Measurements from ENCODE around the gene QKI. TPM values are rescaled to one million over a fixed set of nuclear protein-coding genes. Genes with fewer than 3 reads are reported as not detected.

QKI gene
- total and polyA plus RNA-seq, 4 donors = 27.1 to 213 (median 89.5) TPM

- peaks cover 0 to 2% of the 10 kb centered on the region in 2 donors for H3K36me3 ChIP-seq (ENCODE audit: control insufficient read depth in 1 of 2, insufficient read depth in 2 of 2, low read length in 1 of 2)
These were observed 150.0 kb downstream of the QKI start for GRCh38 chr6:163564534-163564933.

GRCh38 chr6:163565140-163565539 lies 150.6 kb downstream of the QKI start:
- no peak for ATAC-seq (ENCODE audit: low FRiP score)
- intact Hi-C loops (cut with DNase I) = no loop called here

More at GRCh38 chr6:163564534-163564933, 150.0 kb downstream of the QKI start:
- Histone ChIP-seq H3K4me1 (ENCODE audit: control insufficient read depth in 1 of 2, insufficient read depth in 2 of 2, low read length in 2 of 2) (peaks cover 0 to 4% of the 10 kb centered on the region in 2 donors), H3K9me3 (ENCODE audit: control insufficient read depth, low read length) (no peaks in the 10 kb centered on the region), H3K27ac (ENCODE audit: low read depth in 1 of 2, low read length in 2 of 2) (no peak overlapping the region), H3K4me3 (ENCODE audit: low read length in 2 of 2) (no peak overlapping the region), H3K27me3 (ENCODE audit: control insufficient read depth in 1 of 2, insufficient read depth in 2 of 2, low read length in 1 of 2) (no peaks in the 10 kb centered on the region)
- DNase-seq = no peak
- intact Hi-C loops (cut with DNase I) = no loop called here
- 61 to 67% methylated on average over 3 of the region's 3 CpGs for WGBS, 2 donors
- ATAC-seq (ENCODE audit: low FRiP score) = no peak

GRCh38 chr6:163566056-163566455 lies 151.5 kb downstream of the QKI start:
- Histone ChIP-seq H3K36me3 (ENCODE audit: control insufficient read depth in 1 of 2, insufficient read depth in 2 of 2, low read length in 1 of 2) (peaks cover 0 to 2% of the 10 kb centered on the region in 2 donors), H3K27ac (ENCODE audit: low read depth in 1 of 2, low read length in 2 of 2) (no peak overlapping the region), H3K27me3 (ENCODE audit: control insufficient read depth in 1 of 2, insufficient read depth in 2 of 2, low read length in 1 of 2) (no peaks in the 10 kb centered on the region), H3K4me1 (ENCODE audit: control insufficient read depth in 1 of 2, insufficient read depth in 2 of 2, low read length in 2 of 2) (no peaks in the 10 kb centered on the region), H3K9me3 (ENCODE audit: control insufficient read depth, low read length) (no peaks in the 10 kb centered on the region), H3K4me3 (ENCODE audit: low read length in 2 of 2) (no peak overlapping the region)
- DNase-seq = no peak
- intact Hi-C loops (cut with DNase I) = no loop called here
- no peak for ATAC-seq (ENCODE audit: low FRiP score)
- WGBS, 2 donors = 91 to 94% methylated on average over 1 of the region's 1 CpG

More at GRCh38 chr6:163565140-163565539, 150.6 kb downstream of the QKI start:
- no peak overlapping the region for H3K27ac ChIP-seq (ENCODE audit: low read depth in 1 of 2, low read length in 2 of 2)
- H3K4me1 ChIP-seq (ENCODE audit: control insufficient read depth in 1 of 2, insufficient read depth in 2 of 2, low read length in 2 of 2) = peaks cover 0 to under 1% of the 10 kb centered on the region in 2 donors
- no peak overlapping the region for H3K4me3 ChIP-seq (ENCODE audit: low read length in 2 of 2)
- 40 to 41% methylated on average over 4 of the region's 4 CpGs for WGBS, 2 donors
- H3K36me3 ChIP-seq (ENCODE audit: control insufficient read depth in 1 of 2, insufficient read depth in 2 of 2, low read length in 1 of 2) = peaks cover 0 to 2% of the 10 kb centered on the region in 2 donors
- no peaks in the 10 kb centered on the region for H3K9me3 ChIP-seq (ENCODE audit: control insufficient read depth, low read length)
- no peak for DNase-seq
- no peaks in the 10 kb centered on the region for H3K27me3 ChIP-seq (ENCODE audit: control insufficient read depth in 1 of 2, insufficient read depth in 2 of 2, low read length in 1 of 2)

- Histone ChIP-seq H3K4me3 (ENCODE audit: low read length in 2 of 2) (no peak overlapping the region), H3K36me3 (ENCODE audit: control insufficient read depth in 1 of 2, insufficient read depth in 2 of 2, low read length in 1 of 2) (peaks cover 0 to 2% of the 10 kb centered on the region in 2 donors), H3K27ac (ENCODE audit: low read depth in 1 of 2, low read length in 2 of 2) (no peak overlapping the region), H3K4me1 (ENCODE audit: control insufficient read depth in 1 of 2, insufficient read depth in 2 of 2, low read length in 2 of 2) (no peaks in the 10 kb centered on the region), H3K27me3 (ENCODE audit: control insufficient read depth in 1 of 2, insufficient read depth in 2 of 2, low read length in 1 of 2) (no peaks in the 10 kb centered on the region), H3K9me3 (ENCODE audit: control insufficient read depth, low read length) (no peaks in the 10 kb centered on the region)
- 78 to 79% methylated on average over 4 of the region's 4 CpGs for WGBS, 2 donors
- ATAC-seq (ENCODE audit: low FRiP score) (no peak), DNase-seq (no peak)
- intact Hi-C loops (cut with DNase I) = no loop called here
These were observed 153.8 kb downstream of the QKI start for GRCh38 chr6:163568275-163568674.

- Histone ChIP-seq H3K4me3 (ENCODE audit: low read length in 2 of 2) (no peak overlapping the region), H3K27me3 (ENCODE audit: control insufficient read depth in 1 of 2, insufficient read depth in 2 of 2, low read length in 1 of 2) (no peaks in the 10 kb centered on the region), H3K4me1 (ENCODE audit: control insufficient read depth in 1 of 2, insufficient read depth in 2 of 2, low read length in 2 of 2) (no peaks in the 10 kb centered on the region), H3K9me3 (ENCODE audit: control insufficient read depth, low read length) (no peaks in the 10 kb centered on the region), H3K27ac (ENCODE audit: low read depth in 1 of 2, low read length in 2 of 2) (no peak overlapping the region), H3K36me3 (ENCODE audit: control insufficient read depth in 1 of 2, insufficient read depth in 2 of 2, low read length in 1 of 2) (peaks cover 0 to 2% of the 10 kb centered on the region in 2 donors)
- intact Hi-C loops (cut with DNase I) = no loop called here
- ATAC-seq (ENCODE audit: low FRiP score) = no peak
- DNase-seq = no peak
- WGBS, 2 donors = 76 to 82% methylated on average over 12 of the region's 12 CpGs
These were observed 156.2 kb downstream of the QKI start for GRCh38 chr6:163570579-163571231.

- Histone ChIP-seq H3K27ac (ENCODE audit: low read depth in 1 of 2, low read length in 2 of 2) (no peak overlapping the region), H3K4me1 (ENCODE audit: control insufficient read depth in 1 of 2, insufficient read depth in 2 of 2, low read length in 2 of 2) (no peaks in the 10 kb centered on the region), H3K4me3 (ENCODE audit: low read length in 2 of 2) (no peak overlapping the region), H3K9me3 (ENCODE audit: control insufficient read depth, low read length) (no peaks in the 10 kb centered on the region), H3K36me3 (ENCODE audit: control insufficient read depth in 1 of 2, insufficient read depth in 2 of 2, low read length in 1 of 2) (no peaks in the 10 kb centered on the region), H3K27me3 (ENCODE audit: control insufficient read depth in 1 of 2, insufficient read depth in 2 of 2, low read length in 1 of 2) (no peaks in the 10 kb centered on the region)
- no peak for DNase-seq
- ATAC-seq (ENCODE audit: low FRiP score) = no peak
- intact Hi-C loops (cut with DNase I) = no loop called here
- 91 to 93% methylated on average over 2 of the region's 2 CpGs for WGBS, 2 donors
These were observed 157.2 kb downstream of the QKI start for GRCh38 chr6:163571730-163572129.

GRCh38 chr6:163572612-163573011 lies 158.1 kb downstream of the QKI start:
- Histone ChIP-seq H3K36me3 (ENCODE audit: control insufficient read depth in 1 of 2, insufficient read depth in 2 of 2, low read length in 1 of 2) (no peaks in the 10 kb centered on the region), H3K4me3 (ENCODE audit: low read length in 2 of 2) (no peak overlapping the region), H3K4me1 (ENCODE audit: control insufficient read depth in 1 of 2, insufficient read depth in 2 of 2, low read length in 2 of 2) (no peaks in the 10 kb centered on the region), H3K27ac (ENCODE audit: low read depth in 1 of 2, low read length in 2 of 2) (no peak overlapping the region), H3K27me3 (ENCODE audit: control insufficient read depth in 1 of 2, insufficient read depth in 2 of 2, low read length in 1 of 2) (no peaks in the 10 kb centered on the region), H3K9me3 (ENCODE audit: control insufficient read depth, low read length) (no peaks in the 10 kb centered on the region)
- 69 to 75% methylated on average over 5 of the region's 5 CpGs for WGBS, 2 donors
- intact Hi-C loops (cut with DNase I) = no loop called here
- DNase-seq (no peak), ATAC-seq (ENCODE audit: low FRiP score) (no peak)

- Histone ChIP-seq H3K36me3 (ENCODE audit: control insufficient read depth in 1 of 2, insufficient read depth in 2 of 2, low read length in 1 of 2) (no peaks in the 10 kb centered on the region), H3K4me3 (ENCODE audit: low read length in 2 of 2) (no peak overlapping the region), H3K9me3 (ENCODE audit: control insufficient read depth, low read length) (no peaks in the 10 kb centered on the region), H3K4me1 (ENCODE audit: control insufficient read depth in 1 of 2, insufficient read depth in 2 of 2, low read length in 2 of 2) (no peaks in the 10 kb centered on the region), H3K27ac (ENCODE audit: low read depth in 1 of 2, low read length in 2 of 2) (no peak overlapping the region), H3K27me3 (ENCODE audit: control insufficient read depth in 1 of 2, insufficient read depth in 2 of 2, low read length in 1 of 2) (no peaks in the 10 kb centered on the region)
- intact Hi-C loops (cut with DNase I) = no loop called here
- ATAC-seq (ENCODE audit: low FRiP score) (no peak), DNase-seq (no peak)
- WGBS, 2 donors = 78 to 84% methylated on average over 4 of the region's 4 CpGs
These were observed 159.1 kb downstream of the QKI start for GRCh38 chr6:163573503-163574179.

GRCh38 chr6:163576114-163576513 lies 161.6 kb downstream of the QKI start:
- 76 to 78% methylated on average over 4 of the region's 4 CpGs for WGBS, 2 donors
- Histone ChIP-seq H3K27me3 (ENCODE audit: control insufficient read depth in 1 of 2, insufficient read depth in 2 of 2, low read length in 1 of 2) (no peaks in the 10 kb centered on the region), H3K27ac (ENCODE audit: low read depth in 1 of 2, low read length in 2 of 2) (no peak overlapping the region), H3K4me1 (ENCODE audit: control insufficient read depth in 1 of 2, insufficient read depth in 2 of 2, low read length in 2 of 2) (no peaks in the 10 kb centered on the region), H3K4me3 (ENCODE audit: low read length in 2 of 2) (no peak overlapping the region), H3K9me3 (ENCODE audit: control insufficient read depth, low read length) (no peaks in the 10 kb centered on the region), H3K36me3 (ENCODE audit: control insufficient read depth in 1 of 2, insufficient read depth in 2 of 2, low read length in 1 of 2) (no peaks in the 10 kb centered on the region)
- DNase-seq = no peak
- no peak for ATAC-seq (ENCODE audit: low FRiP score)
- intact Hi-C loops (cut with DNase I) = no loop called here
